NCI-H2171 treated with DMSO at 0.1 percent for 48 hours (cell line): ENCODE measurements around the gene NOLC1.

Source experiments
- DNase-seq: peaks from one replicate; lab custom pipeline; 2025; lab: John Stamatoyannopoulos, UW

NOLC1 gene

DNA sequence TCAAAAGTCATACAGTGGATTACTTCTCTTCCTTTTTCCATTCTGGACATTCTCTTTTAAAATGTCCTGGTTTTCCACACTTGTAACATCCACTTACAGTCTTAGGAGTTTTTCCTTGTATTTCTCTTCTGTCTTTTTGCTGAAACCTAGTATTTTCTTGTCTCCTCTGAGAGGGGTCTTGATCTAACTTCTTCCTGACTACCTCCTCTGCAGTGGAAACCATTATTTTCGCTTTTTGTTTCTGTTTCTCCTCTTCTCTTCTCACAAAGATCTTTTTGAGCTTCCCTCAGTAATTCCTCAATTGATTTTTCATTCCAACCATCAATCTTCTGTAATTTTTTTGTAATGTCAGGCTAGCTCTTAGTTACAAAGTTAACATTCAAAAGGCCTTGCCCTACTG lies 50.2 kb downstream of the NOLC1 start:
- DNase-seq, result no peak

DNA sequence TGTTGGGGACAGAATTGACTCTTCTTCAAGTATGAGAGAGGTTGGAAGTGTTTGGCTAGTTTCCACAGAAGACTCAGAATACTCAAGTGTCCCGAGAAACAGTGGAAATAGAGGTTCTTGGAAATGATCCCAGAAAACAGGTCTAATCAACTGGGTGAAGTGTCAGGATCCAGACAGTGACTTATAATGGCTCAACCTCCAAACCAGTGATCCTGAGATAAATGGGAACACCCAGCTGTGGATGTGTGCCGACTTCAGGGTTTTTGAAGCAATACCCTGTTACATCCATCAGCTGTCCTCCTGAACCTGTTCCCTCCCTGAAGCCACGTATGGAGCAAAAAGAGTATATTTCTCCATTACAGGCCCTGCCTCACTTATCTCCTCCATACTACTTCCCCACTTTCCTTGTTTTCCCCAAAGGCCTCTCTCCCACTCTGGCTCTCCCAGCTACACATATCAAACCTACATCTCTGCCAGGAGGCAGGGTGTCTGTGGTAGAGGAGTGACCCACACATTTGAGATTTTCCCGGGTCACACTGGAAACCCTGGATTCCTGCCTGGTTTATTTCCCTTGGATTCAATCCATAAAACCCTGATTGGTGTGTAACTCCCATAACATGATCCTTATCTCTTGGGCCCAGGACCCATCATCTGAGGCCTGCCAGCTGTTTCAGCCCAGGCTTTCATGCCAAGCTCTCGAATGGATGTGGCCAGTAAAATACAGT lies 56.3 kb downstream of the NOLC1 start:
- no peak for DNase-seq

DNA sequence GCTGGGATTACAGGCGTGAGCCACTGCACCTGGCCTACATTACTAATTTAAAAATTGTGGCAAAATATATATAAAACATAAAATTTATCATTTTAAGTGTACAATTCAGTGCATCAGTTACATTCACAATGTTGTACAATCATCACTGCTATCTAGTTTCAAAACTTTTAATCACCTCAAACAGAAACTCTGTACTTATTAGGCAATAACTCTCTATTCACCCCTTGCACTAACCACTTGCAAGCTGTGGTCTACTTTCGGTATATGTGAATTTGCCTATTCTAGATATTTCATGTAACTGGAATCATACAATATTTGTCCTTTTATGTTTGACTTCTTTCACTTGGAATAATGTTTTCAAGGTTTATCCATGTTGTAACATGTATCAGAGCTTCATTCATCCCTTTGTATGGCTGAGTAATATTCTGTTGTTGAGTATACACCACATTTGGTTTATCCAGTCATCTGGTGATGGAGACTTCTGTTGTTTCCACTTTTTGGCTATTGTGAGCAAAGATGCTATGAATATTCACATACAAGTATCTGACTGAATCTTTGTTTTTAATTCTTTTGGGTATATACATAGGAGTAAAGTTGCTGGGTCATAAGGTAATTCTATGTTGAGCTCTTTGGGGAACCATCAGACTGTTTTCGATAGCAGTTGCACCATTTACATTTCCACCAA lies 59.6 kb downstream of the NOLC1 start:
- no peak for DNase-seq
